ENCODE results near the gene TRPC4.
"Not testable (repeated sequence)": the region's sequence is repeated elsewhere in the genome, so short reads cannot be mapped to it uniquely, and the experiment has no call there.

TRPC4 gene

DNA sequence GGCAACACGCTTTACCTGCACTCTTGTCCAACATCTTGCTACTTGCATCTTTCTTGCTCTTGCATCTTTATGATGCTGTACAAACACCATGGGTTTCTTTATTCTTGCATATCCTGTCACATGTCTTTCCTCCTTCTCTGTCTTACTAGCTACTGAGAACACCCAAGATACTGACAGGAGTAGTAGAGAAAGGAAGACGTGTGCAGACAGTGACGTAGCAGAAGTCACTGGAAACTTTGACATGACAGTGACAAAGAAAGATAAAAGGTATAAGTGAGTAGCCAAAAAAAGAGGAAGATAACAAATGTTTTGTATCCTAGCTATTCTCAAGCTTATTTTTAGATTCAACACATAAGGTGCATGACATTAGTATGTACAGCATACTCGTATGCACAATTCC is 34.2 kb downstream of the TRPC4 start:
- no peak for TF ChIP-seq CTCF (IDR thresholded peaks at IDR 0.05; ENCODE audit: low read depth, low read length)
- H3K4me3 ChIP-seq (ENCODE audit: low read depth, low read length), result no peak overlapping the region

- no peak overlapping the region for H3K4me3 ChIP-seq (ENCODE audit: low read depth, low read length)
- no peak for TF ChIP-seq CTCF (IDR thresholded peaks at IDR 0.05; ENCODE audit: low read depth, low read length)
Measured at GRCh38 chr13:37833411-37833810, 36.2 kb downstream of the TRPC4 start.

DNA sequence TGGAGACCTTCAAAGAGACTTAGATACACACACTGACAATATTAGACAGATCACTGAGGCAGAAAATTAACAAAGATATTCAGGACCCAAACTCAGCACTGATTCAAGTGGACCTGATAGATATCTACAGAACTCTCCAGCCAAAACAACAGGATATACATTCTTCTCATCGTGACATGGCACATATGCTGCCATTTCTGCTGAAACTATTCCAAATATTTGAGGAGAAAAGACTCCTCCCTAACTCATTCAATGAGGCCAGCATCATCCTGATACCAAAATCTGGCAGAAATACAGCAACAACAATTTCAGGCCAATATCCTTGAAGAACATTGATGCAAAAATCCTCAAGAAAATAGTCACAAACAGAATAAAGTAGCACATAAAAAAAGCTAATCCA is 53.3 kb downstream of the TRPC4 start:
- no peak overlapping the region for H3K4me3 ChIP-seq (ENCODE audit: low read depth, low read length)
- no peak for TF ChIP-seq CTCF (IDR thresholded peaks at IDR 0.05; ENCODE audit: low read depth, low read length)

- TF ChIP-seq CTCF (IDR thresholded peaks at IDR 0.05; ENCODE audit: low read depth, low read length), result no peak
Measured at GRCh38 chr13:37811441-37811840, 58.1 kb downstream of the TRPC4 start.

GRCh38 chr13:37806666-37807065 is 62.9 kb downstream of the TRPC4 start:
- no peak overlapping the region for H3K4me3 ChIP-seq (ENCODE audit: low read depth, low read length)
- no peak for TF ChIP-seq CTCF (IDR thresholded peaks at IDR 0.05; ENCODE audit: low read depth, low read length)

More at GRCh38 chr13:37811441-37811840, 58.1 kb downstream of the TRPC4 start:
- no peak overlapping the region for H3K4me3 ChIP-seq (ENCODE audit: low read depth, low read length)

DNA sequence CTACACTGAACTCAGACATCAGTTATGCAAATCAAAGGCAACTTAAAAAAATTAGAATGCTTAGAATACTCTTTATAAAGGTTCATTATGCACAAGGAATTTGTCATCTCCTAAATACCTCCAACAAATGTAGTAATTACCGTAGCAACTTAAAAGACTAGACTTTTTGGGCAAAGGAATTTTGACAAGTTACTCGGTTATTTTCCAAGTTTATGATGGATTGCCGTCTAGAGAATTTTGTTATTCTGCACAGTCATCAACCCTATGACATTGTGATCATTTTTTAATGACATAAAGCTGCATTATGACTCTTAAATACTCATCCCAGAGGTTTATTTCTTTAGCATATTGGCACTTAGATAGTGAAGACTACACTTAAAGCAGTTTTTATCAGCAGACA is 71.9 kb downstream of the TRPC4 start:
- TF ChIP-seq CTCF (IDR thresholded peaks at IDR 0.05; ENCODE audit: low read depth, low read length), result no peak
- no peak overlapping the region for H3K4me3 ChIP-seq (ENCODE audit: low read depth, low read length)

GRCh38 chr13:37796795-37797194 is 72.8 kb downstream of the TRPC4 start:
- not testable (repeated sequence) for H3K4me3 ChIP-seq (ENCODE audit: low read depth, low read length)

GRCh38 chr13:37795326-37795725 is 74.2 kb downstream of the TRPC4 start:
- H3K4me3 ChIP-seq (ENCODE audit: low read depth, low read length), result no peak overlapping the region
- TF ChIP-seq CTCF (IDR thresholded peaks at IDR 0.05; ENCODE audit: low read depth, low read length), result no peak

Data from WI38 (cell line).